Measurements from ENCODE around the gene SPPL3.

The SPPL3 gene

GRCh38 chr12:120720987-120721801 lies 183.0 kb downstream of the SPPL3 start (continued):
- TF ChIP-seq ZNF571 (tag by site-specific recombination; IDR thresholded peaks at IDR 0.05) (no peak), ZNF248 (tag by site-specific recombination; IDR thresholded peaks at IDR 0.05) (no peak), ZNF37A (tag by site-specific recombination; IDR thresholded peaks at IDR 0.05) (no peak), ZFP3 (tag by site-specific recombination; IDR thresholded peaks at IDR 0.05; ENCODE audit: low read depth) (no peak), ZNF792 (tag by site-specific recombination; IDR thresholded peaks at IDR 0.05) (no peak), PRDM6 (tag by site-specific recombination; IDR thresholded peaks at IDR 0.05) (no peak), ZNF114 (tag by site-specific recombination; IDR thresholded peaks at IDR 0.05) (no peak)

GRCh38 chr12:120720234-120720986 lies 183.7 kb downstream of the SPPL3 start:
- TF ChIP-seq ZNF37A (tag by site-specific recombination; IDR thresholded peaks at IDR 0.05) (no peak), ZNF140 (tag by site-specific recombination; IDR thresholded peaks at IDR 0.05) (no peak), ZNF561 (tag by site-specific recombination; IDR thresholded peaks at IDR 0.05; ENCODE audit: borderline replicate concordance) (no peak), ZBTB17 (tag by site-specific recombination; IDR thresholded peaks at IDR 0.05) (no peak), ZNF626 (tag by site-specific recombination; IDR thresholded peaks at IDR 0.05) (no peak), ZNF837 (tag by site-specific recombination; IDR thresholded peaks at IDR 0.05) (no peak), MZF1 (tag by site-specific recombination; IDR thresholded peaks at IDR 0.05; ENCODE audit: borderline replicate concordance) (no peak), ZSCAN23 (tag by site-specific recombination; IDR thresholded peaks at IDR 0.05) (no peak), ZNF24 (tag by site-specific recombination; IDR thresholded peaks at IDR 0.05) (no peak), SCRT1 (tag by site-specific recombination; IDR thresholded peaks at IDR 0.05; ENCODE audit: borderline replicate concordance) (no peak), ZNF362 (tag by site-specific recombination; IDR thresholded peaks at IDR 0.05) (no peak), ZFP41 (tag by site-specific recombination; IDR thresholded peaks at IDR 0.05; ENCODE audit: borderline replicate concordance) (no peak), ZXDB (tag by site-specific recombination; IDR thresholded peaks at IDR 0.05) (no peak)
- peaks cover 57 to 90% of the 10 kb centered on the region in 2 experiments for H3K36me3 ChIP-seq (ENCODE audit: control insufficient read depth in 2 of 2, insufficient read depth in 1 of 2, low read length in 2 of 2)
- no peak overlapping the region for H3K4me3 ChIP-seq (ENCODE audit: low read depth, low read length)
- H3K9me3 ChIP-seq (ENCODE audit: control insufficient read depth, insufficient read depth, low read depth, low read length): no peaks in the 10 kb centered on the region
- ChIA-PET POLR2A (interaction anchor here (0.6 to 0.8 kb wide), 2 partner anchors 139 to 226 kb away, joined by 3 read pairs; partner anchors contain the start of gene POP5), CTCF (interaction anchor here (0.5 to 1.1 kb wide), 2 partner anchors 71 to 353 kb away, joined by 3 to 5 read pairs; no protein-coding TSS in a partner anchor)
- H3K27ac ChIP-seq (ENCODE audit: extremely low read depth, low read depth, low read length): no peak overlapping the region
- no peaks in the 10 kb centered on the region; the same call in none of the 2 replicates for H3K4me1 ChIP-seq (ENCODE audit: control insufficient read depth, insufficient read depth, low read length)

All from HEK293 (cell line).